ENCODE data around the gene KRTAP5-1.
"Not testable (repeated sequence)": the region's sequence is repeated elsewhere in the genome, so short reads cannot be mapped to it uniquely, and the experiment has no call there.

Gene KRTAP5-1

DNA sequence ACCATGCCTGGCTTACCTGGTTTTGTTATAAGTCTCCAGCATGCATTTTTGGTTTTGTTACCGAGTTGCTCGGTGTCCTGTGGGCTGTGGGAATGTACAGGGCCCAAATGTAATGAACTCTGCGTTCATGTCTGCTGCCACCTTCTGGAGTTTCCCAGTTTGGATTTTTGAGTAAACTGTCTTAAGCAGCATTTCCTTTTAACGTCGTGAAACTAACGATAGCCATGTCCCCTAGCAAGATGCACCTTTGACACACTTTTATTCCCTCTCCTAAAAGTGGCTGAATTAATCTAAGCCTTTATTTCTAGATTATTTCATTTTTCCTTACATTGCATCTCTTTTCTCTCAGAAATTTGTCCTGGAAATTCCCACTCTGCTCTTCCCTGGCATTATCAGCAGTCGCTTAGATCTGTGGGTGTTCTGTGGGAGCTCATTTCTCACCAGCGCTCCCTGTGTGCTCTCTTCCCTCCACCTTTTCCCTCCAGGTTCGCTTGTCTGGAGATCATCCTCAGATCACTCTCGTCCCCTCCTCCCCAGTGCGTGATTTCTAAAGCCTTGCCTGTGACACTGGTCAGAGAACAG, 11.0 kb upstream of the KRTAP5-1 start:
- H3K9me3 Mint-ChIP-seq; H3K4me1 Mint-ChIP-seq (ENCODE audit: low read depth); H3K27ac Mint-ChIP-seq; H3K36me3 Mint-ChIP-seq (ENCODE audit: low read depth); H3K4me3 Mint-ChIP-seq; intact Hi-C loops (cut with micrococcal nuclease): not testable (repeated sequence)
- H3K27me3 Mint-ChIP-seq, result peaks cover 82% of the 10 kb centered on the region

DNA sequence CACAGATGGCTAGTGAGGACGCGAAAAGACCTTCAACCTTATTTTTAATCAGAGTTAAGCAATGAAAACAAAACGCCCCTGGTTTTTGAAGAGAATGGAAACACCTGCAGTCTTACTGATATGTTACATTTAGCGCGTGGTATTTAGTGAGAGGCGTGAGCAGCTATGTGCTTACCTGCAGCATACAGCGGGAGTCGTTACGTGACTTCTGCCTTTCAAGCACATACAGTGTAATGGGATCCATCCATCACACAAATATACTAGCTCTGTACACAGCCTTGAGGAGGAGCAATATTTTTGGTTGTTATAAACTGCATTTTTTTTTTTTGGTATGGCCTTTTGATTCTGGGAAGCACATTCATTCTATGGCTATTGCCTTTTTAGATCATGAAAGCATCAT, 7.5 kb upstream of the KRTAP5-1 start:
- Mint-ChIP-seq H3K9me3 (peaks cover 9% of the 10 kb centered on the region), H3K4me3 (no peak overlapping the region), H3K36me3 (ENCODE audit: low read depth) (no peaks in the 10 kb centered on the region), H3K27me3 (peaks cover 64% of the 10 kb centered on the region), H3K27ac (no peak overlapping the region), H3K4me1 (ENCODE audit: low read depth) (peaks cover 13% of the 10 kb centered on the region)
- intact Hi-C loops (cut with micrococcal nuclease), result no loop called here

DNA sequence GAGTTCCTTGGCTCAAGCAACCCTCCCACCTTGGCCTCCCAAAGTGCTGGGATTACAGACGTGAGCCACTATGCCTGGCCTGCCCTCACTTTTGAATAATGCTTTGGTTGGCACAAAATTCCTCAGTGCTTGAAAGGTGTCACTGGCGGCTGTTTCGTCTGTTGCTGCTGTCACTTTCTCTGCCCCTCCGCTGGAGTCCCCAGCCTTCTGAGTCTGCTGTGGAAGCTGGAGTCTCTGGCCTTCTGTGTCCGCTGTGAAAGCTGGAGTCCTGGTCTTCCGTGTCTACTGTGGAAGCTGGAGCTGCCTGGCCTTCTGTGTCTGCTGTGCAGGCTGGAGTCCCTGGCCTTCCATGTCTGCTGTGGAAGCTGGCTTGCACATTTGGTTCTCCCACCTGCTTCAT, 4.9 kb upstream of the KRTAP5-1 start:
- H3K9me3 Mint-ChIP-seq, result peaks cover 9% of the 10 kb centered on the region
- H3K4me3 Mint-ChIP-seq, result no peak overlapping the region
- intact Hi-C loops (cut with micrococcal nuclease), result no loop called here
- peaks cover 13% of the 10 kb centered on the region for H3K4me1 Mint-ChIP-seq (ENCODE audit: low read depth)
- H3K36me3 Mint-ChIP-seq (ENCODE audit: low read depth), result no peaks in the 10 kb centered on the region
- no peak overlapping the region for H3K27ac Mint-ChIP-seq
- H3K27me3 Mint-ChIP-seq, result peaks cover 56% of the 10 kb centered on the region

DNA sequence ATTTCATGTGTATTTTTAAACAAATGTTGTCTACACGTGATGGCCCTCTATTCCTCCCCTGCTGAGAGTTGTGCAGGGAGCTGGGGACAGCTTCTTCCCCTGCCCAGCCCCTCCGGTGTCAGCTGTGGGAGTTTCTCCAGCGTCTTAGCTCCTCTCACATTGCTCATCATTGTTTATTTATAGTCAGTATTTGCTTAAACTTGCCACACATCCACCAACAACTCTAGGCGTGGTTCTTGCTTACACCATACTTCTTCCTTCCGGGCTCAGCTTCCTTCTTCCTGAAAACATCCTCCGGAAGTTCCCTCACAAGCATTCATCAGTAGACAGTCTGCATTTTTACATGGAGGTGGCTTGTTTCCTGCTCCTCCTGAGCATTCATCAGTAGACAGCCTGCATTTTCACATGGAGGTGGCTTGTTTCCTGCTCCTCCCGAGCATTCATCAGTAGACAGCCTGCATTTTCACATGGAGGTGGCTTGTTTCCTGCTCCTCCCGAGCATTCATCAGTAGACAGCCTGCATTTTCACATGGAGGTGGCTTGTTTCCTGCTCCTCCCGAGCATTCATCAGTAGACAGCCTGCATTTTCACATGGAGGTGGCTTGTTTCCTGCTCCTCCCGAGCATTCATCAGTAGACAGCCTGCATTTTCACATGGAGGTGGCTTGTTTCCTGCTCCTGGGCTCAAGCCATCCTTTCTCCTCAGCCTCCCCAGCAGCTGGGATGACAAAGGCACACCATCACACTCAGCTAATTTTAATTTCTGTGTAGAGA, 4.3 kb upstream of the KRTAP5-1 start:
- intact Hi-C loops (cut with micrococcal nuclease); H3K9me3 Mint-ChIP-seq; H3K4me3 Mint-ChIP-seq: not testable (repeated sequence)

DNA sequence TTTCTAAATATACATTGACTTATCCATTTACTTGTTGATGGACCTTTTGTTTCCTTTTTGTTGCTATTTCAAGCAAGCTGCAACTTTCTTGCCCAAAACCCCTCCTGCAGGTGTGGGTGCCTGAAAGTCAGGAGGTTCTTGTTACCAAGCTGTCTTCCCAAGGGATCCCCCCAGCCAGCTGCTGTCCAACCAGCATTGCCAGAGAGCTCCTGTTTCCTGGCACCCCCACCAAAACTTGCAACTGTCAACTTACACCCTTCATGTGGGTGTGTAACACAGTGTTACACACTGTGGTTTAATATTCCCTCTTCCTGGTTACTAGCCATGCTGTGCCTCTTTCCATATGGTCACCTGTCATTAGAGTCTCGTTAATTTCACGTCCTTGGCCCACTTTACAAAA, 1.6 kb upstream of the KRTAP5-1 start:
- Mint-ChIP-seq H3K36me3 (ENCODE audit: low read depth) (no peaks in the 10 kb centered on the region), H3K9me3 (peaks cover 9% of the 10 kb centered on the region), H3K4me1 (ENCODE audit: low read depth) (peaks cover 13% of the 10 kb centered on the region), H3K4me3 (no peak overlapping the region), H3K27me3 (peaks cover 48% of the 10 kb centered on the region), H3K27ac (no peak overlapping the region)
- intact Hi-C loops (cut with micrococcal nuclease), result no loop called here

More for the DNA sequence above, 4.3 kb upstream of the KRTAP5-1 start:
- H3K27me3 Mint-ChIP-seq, result peaks cover 57% of the 10 kb centered on the region
- H3K27ac Mint-ChIP-seq, result peak overlapping the region; percentile 14
- H3K36me3 Mint-ChIP-seq (ENCODE audit: low read depth), result not testable (repeated sequence)
- H3K4me1 Mint-ChIP-seq (ENCODE audit: low read depth), result peaks cover 13% of the 10 kb centered on the region

DNA sequence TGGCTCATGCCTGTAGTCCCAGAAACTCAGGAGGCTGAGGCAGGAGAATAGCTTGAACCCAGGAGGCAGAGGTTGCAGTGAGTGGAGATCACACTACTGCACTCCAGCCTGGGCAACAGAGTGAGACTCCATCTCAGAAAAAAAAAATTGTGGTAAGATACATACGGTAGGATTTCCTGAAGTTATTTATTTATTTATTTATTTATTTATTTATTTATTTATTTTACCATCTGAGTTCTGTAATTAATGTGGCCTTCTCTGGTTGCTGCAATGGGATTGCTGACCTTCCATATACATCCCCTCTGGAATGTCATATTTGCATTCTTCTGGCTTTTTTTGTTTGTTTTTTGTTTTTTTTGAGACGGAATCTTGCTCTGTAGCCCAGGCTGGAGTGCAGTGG, 2.2 kb downstream of the KRTAP5-1 start:
- Mint-ChIP-seq H3K27me3 (peaks cover 56% of the 10 kb centered on the region), H3K9me3 (peaks cover 16% of the 10 kb centered on the region)
- H3K36me3 Mint-ChIP-seq (ENCODE audit: low read depth); H3K27ac Mint-ChIP-seq; H3K4me3 Mint-ChIP-seq; H3K4me1 Mint-ChIP-seq (ENCODE audit: low read depth); intact Hi-C loops (cut with micrococcal nuclease): not testable (repeated sequence)

DNA sequence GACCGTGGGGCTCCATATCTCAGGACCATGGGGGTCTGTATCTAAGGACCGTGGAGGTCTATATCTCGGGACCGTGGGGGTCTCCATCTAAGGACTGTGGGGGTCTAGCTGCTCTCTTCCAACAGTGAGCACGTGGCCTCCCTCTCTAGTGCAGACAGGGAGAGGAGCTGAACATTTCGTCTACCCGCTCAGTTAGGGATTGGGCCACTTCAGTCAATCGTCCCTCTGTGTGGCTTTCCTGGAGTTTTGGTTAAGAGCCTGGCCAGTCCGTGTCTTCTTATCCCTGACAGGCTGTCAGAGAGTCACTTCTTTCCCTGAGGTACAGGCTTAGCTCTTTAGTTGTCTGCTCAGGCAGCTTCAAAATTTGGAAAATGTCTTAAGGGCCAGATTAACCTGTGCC, 3.1 kb downstream of the KRTAP5-1 start:
- peaks cover 18% of the 10 kb centered on the region for H3K9me3 Mint-ChIP-seq
- H3K27me3 Mint-ChIP-seq, result peaks cover 56% of the 10 kb centered on the region
- H3K4me1 Mint-ChIP-seq (ENCODE audit: low read depth), result no peaks in the 10 kb centered on the region
- H3K27ac Mint-ChIP-seq, result no peak overlapping the region
- H3K36me3 Mint-ChIP-seq (ENCODE audit: low read depth), result no peaks in the 10 kb centered on the region
- no peak overlapping the region for H3K4me3 Mint-ChIP-seq
- intact Hi-C loops (cut with micrococcal nuclease), result no loop called here

DNA sequence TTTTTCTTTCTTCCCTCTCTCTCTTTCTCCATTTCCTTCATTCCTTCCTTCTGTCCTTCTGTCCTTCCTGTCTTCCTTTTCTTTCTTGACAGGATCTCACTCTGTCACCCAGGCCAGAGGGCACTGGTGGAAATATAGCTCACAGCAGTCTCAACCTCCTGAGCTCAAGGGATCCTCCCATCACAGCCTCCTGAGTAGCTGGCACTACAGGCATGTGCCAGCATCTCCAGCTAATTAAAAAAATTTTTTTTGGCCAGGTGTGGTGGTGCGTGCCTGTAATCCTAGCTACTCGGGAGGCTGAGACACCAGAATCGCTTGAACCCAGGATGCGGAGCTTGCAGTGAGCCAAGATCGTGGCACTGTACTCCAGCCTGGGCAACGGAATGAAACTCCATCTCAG, 8.3 kb downstream of the KRTAP5-1 start:
- Mint-ChIP-seq H3K9me3 (peaks cover 18% of the 10 kb centered on the region), H3K27ac (no peak overlapping the region), H3K4me3 (no peak overlapping the region)

DNA sequence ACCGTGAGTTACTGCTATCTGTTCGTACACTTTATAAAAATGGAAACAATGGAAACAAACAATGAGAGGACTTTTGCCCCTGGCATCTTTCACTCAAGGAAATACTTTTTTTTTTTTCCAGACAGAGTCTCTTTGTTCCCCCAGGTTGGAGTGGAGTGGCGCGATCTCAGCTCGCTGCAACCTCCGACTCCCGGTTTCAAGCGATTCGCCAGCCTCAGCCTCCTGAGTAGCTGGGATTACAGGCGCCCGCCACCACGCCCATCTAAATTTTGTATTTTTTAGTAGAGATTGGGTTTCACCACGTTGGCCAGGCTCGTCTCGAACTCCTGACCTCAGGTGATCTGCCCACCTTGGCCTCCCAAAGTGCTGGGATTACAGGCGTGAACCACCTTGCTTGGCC, 9.3 kb downstream of the KRTAP5-1 start:
- H3K4me1 Mint-ChIP-seq (ENCODE audit: low read depth), result peaks cover 10% of the 10 kb centered on the region
- peaks cover 63% of the 10 kb centered on the region for H3K27me3 Mint-ChIP-seq
- H3K27ac Mint-ChIP-seq; H3K4me3 Mint-ChIP-seq; H3K36me3 Mint-ChIP-seq (ENCODE audit: low read depth): not testable (repeated sequence)
- H3K9me3 Mint-ChIP-seq, result peaks cover 18% of the 10 kb centered on the region
- intact Hi-C loops (cut with micrococcal nuclease), result loop anchor here (2.0 kb wide), 1 partner anchor 373 kb away; no protein-coding TSS in a partner anchor

More for the DNA sequence above, 8.3 kb downstream of the KRTAP5-1 start:
- Mint-ChIP-seq H3K27me3 (peaks cover 59% of the 10 kb centered on the region), H3K4me1 (ENCODE audit: low read depth) (peaks cover 10% of the 10 kb centered on the region), H3K36me3 (ENCODE audit: low read depth) (no peaks in the 10 kb centered on the region)
- intact Hi-C loops (cut with micrococcal nuclease), result no loop called here

DNA sequence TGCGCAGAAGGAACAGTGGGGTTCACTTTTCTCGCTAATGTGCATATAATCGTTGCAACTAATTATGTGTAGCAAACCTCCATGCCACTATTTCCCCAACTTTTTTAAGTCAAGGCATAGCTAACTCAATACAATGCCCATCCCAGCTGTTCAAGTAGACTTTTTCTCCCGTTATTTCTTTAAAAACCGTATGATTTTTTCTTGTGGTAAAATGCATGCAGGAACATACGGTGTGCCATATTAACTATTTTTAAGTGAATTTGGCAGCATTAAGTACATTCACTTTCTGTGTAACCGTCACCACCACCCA, 10.2 kb downstream of the KRTAP5-1 start:
- no peak overlapping the region for H3K4me3 Mint-ChIP-seq
- no peaks in the 10 kb centered on the region for H3K36me3 Mint-ChIP-seq (ENCODE audit: low read depth)
- peaks cover 69% of the 10 kb centered on the region for H3K27me3 Mint-ChIP-seq
- no peak overlapping the region for H3K27ac Mint-ChIP-seq
- H3K9me3 Mint-ChIP-seq, result peaks cover 18% of the 10 kb centered on the region
- intact Hi-C loops (cut with micrococcal nuclease), result loop anchor here (2.0 kb wide), 1 partner anchor 372 kb away; no protein-coding TSS in a partner anchor
- peaks cover 10% of the 10 kb centered on the region for H3K4me1 Mint-ChIP-seq (ENCODE audit: low read depth)

DNA sequence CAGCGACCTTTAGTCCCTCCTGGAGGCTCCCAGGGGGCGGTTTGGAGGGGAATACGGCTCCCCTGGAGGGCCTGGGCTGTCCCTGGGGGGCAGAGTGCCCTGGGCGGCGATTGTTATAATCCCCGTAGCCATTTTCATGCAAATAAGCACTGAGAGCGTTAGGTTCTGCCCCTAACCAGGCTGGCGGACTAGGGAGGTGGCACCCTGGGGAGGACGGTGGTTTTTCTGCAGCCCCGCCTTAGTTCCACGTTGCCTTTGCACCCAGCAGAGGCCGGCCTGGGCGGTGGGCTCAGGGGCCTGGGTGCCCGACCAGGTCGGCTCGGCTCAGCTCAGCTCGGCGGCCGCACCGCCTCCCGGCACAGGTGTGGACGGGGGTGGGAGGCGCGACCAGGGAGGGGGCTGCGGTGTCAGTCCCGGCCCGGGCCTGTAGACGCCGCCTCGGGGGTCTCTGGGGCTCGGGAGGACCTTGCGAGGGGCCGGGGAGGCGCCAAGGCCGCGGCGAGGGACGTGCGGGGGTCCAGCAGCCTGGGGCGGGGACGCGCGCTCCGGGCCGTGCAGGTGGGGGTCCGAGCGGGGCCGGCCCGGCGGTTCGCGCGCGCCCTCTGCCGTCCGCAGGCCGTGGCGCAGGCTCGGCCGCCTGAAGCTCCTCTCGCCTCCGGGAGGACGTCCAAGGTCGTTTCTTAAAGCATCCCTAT, 10.7 kb downstream of the KRTAP5-1 start:
- peaks cover 74% of the 10 kb centered on the region for H3K27me3 Mint-ChIP-seq
- H3K36me3 Mint-ChIP-seq (ENCODE audit: low read depth), result no peaks in the 10 kb centered on the region
- peak overlapping the region; percentile 8 for H3K4me3 Mint-ChIP-seq
- H3K27ac Mint-ChIP-seq, result no peak overlapping the region
- intact Hi-C loops (cut with micrococcal nuclease), result loop anchor here (2.0 kb wide), 1 partner anchor 372 kb away; no protein-coding TSS in a partner anchor
- peaks cover 16% of the 10 kb centered on the region for H3K9me3 Mint-ChIP-seq
- H3K4me1 Mint-ChIP-seq (ENCODE audit: low read depth), result peaks cover 10% of the 10 kb centered on the region

DNA sequence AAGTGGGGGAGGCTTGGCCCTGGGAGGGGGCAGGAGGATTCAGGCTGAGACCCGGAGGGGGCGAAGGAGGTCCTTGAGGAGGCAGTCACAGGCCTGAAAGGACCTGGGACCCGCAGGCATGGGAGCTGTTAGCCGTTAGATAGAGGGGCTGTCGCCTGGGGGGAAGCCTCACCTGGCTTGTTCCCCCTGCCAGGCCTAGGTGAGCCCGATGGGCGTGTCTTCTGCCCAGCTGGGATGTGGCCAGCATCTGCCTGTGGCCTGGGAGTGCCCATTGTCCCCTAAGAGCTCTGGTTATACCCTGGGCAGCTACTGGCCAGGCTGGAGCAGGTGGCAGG, 11.2 kb downstream of the KRTAP5-1 start:
- Mint-ChIP-seq H3K9me3 (peaks cover 11% of the 10 kb centered on the region), H3K27ac (no peak overlapping the region), H3K36me3 (ENCODE audit: low read depth) (no peaks in the 10 kb centered on the region), H3K4me3 (no peak overlapping the region), H3K27me3 (peaks cover 76% of the 10 kb centered on the region), H3K4me1 (ENCODE audit: low read depth) (peaks cover 10% of the 10 kb centered on the region)
- intact Hi-C loops (cut with micrococcal nuclease), result loop anchor here (2.0 kb wide), 1 partner anchor 371 kb away; no protein-coding TSS in a partner anchor

DNA sequence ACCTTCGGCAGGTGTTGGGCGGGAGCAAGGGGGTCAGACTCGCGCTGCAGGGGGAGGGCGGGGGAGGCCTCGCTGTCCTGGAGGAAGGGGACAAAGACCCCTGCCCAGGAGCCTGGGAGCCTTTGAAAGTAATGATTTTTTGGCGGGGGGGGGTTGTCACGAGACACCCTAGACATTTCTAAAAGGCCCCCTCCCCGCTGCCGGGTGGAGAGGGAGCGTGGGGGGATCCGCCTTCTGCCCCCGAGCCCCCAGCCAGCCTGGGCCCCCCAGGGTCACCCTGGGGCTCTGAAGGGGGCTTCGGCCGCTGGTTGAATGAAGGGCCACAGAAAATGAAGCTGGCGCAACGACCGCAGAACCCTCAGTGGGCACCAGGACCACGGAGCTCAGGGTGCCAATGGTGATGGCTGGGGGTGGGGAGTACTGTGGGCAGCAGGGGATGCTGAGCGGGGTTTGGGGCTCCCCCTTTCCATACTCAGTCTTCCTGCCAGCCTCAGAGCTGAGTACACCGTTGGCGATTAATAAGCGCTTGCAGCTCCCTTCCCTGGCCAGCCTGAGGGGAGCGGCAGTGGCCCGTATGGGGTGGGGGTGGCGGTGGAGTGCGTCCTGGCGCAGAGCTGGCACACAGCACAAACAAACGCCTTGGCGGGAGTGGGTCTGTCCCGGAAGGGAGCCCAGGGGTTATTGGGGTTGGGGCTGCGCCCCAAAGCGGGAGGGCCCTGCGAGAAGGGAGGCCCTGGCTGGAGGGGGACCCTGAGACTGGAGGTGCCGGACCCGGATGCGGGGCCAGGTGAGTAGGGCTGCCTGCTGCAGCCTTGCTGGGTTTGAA, 11.8 kb downstream of the KRTAP5-1 start:
- Mint-ChIP-seq H3K36me3 (ENCODE audit: low read depth) (no peaks in the 10 kb centered on the region), H3K9me3 (peaks cover 5% of the 10 kb centered on the region), H3K4me1 (ENCODE audit: low read depth) (peaks cover 10% of the 10 kb centered on the region), H3K27ac (no peak overlapping the region), H3K4me3 (peak overlapping the region; percentile 55), H3K27me3 (peaks cover 77% of the 10 kb centered on the region)
- intact Hi-C loops (cut with micrococcal nuclease), result no loop called here

All from dendritic cell treated with granulocyte-macrophage colony-stimulating factor and Interleukin-4, amounts not matched to agents 40 ng/mL and 50 ng/mL, for 4 days (primary cell).